Measurements from ENCODE around the gene FOSL2. TPM values are rescaled to one million over a fixed set of nuclear protein-coding genes. Genes with fewer than 3 reads are reported as not detected.
A peak's percentile ranks its signal among the peaks of the same experiment; 100 is the strongest.

FOSL2 gene
- total RNA-seq, 2 donors from 2014 or later = 54.0 to 116 TPM

DNA sequence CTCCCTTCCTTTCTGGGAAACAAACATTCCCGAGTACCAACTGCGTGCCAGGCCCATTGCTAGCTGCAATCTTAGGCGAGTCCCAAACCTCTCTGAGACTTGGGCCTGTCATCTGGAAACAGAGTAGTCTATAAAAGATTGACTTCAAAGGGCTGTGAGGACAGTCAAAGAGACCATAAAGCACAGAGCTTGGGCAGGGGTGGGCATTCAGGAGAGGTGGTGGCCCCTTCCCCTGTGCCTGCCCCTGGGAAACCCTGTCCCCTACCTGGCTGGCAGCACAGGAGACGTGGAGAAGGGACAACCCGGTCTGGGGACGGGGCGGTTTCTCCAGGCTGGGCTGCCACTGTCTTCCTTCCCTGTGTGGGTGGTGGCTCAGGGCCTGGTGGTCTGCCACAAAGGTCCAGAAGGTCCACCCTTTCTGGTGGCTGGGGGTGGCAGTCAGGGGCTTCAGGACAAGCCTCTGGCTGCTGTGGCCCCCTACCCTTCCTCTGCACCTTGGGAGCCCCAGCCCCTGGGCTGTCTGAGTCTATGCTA, 33.9 kb upstream of the FOSL2 start:
- H3K4me1 ChIP-seq = peaks cover 0 to 29% of the 10 kb centered on the region in 2 donors
- H3K27ac ChIP-seq = no peak overlapping the region
- H3K27me3 ChIP-seq = no peaks in the 10 kb centered on the region
- no peak for DNase-seq (ENCODE audit: low spot score)
- H3K4me3 ChIP-seq = no peak overlapping the region
- no peaks in the 10 kb centered on the region for H3K36me3 ChIP-seq
- H3K9me3 ChIP-seq = no peaks in the 10 kb centered on the region
- TF ChIP-seq, protein P1, sequence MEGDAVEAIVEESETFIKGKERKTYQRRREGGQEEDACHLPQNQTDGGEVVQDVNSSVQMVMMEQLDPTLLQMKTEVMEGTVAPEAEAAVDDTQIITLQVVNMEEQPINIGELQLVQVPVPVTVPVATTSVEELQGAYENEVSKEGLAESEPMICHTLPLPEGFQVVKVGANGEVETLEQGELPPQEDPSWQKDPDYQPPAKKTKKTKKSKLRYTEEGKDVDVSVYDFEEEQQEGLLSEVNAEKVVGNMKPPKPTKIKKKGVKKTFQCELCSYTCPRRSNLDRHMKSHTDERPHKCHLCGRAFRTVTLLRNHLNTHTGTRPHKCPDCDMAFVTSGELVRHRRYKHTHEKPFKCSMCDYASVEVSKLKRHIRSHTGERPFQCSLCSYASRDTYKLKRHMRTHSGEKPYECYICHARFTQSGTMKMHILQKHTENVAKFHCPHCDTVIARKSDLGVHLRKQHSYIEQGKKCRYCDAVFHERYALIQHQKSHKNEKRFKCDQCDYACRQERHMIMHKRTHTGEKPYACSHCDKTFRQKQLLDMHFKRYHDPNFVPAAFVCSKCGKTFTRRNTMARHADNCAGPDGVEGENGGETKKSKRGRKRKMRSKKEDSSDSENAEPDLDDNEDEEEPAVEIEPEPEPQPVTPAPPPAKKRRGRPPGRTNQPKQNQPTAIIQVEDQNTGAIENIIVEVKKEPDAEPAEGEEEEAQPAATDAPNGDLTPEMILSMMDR (IDR thresholded peaks at IDR 0.05) = no peak

DNA sequence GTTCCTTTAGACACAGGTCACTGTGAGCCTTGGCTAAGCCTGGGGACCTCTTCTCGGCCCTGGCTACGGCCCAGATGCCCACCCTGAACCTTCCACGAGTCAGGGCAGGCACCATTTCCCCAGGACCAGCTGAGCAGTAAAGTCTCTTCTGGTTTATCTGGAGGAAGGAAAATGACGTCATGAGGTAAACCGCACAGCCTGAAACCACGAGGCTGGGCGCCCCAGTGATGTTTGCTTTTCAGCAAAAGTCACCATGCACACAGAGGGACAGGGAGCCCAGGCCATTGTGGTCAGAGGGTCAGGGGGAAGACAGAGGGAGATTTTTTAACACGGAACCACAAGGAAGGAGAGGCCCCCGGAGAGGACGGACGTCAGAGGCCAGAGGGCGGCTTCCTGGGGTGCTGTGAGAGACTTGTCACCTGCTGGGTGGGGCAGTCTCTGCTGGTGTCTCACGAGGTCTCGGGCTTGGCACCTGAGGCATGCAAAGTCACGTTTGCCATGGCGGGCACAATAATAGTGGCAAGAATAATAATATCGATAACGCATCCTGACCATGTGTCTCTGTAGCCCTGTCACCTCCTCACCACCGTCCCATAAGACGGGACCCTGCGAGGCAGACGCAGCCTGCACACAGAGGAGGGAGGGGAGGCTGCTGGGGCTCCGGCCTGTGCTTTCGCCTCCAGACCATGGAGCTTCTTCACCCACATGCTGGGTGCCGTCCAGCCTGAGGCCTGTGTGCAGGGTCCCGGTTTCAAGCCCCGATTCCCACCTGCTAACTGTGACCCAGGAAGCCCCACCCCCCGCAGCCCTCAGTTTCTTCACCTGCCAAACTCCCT, 33.2 kb upstream of the FOSL2 start:
- Histone ChIP-seq H3K27ac (no peak overlapping the region), H3K4me1 (peaks cover 0 to 29% of the 10 kb centered on the region in 2 donors), H3K27me3 (no peaks in the 10 kb centered on the region), H3K9me3 (no peaks in the 10 kb centered on the region), H3K36me3 (no peaks in the 10 kb centered on the region), H3K4me3 (no peak overlapping the region)
- DNase-seq (ENCODE audit: low spot score) = peak; percentile 74
- TF ChIP-seq, protein P1 (IDR thresholded peaks at IDR 0.05) = no peak

DNA sequence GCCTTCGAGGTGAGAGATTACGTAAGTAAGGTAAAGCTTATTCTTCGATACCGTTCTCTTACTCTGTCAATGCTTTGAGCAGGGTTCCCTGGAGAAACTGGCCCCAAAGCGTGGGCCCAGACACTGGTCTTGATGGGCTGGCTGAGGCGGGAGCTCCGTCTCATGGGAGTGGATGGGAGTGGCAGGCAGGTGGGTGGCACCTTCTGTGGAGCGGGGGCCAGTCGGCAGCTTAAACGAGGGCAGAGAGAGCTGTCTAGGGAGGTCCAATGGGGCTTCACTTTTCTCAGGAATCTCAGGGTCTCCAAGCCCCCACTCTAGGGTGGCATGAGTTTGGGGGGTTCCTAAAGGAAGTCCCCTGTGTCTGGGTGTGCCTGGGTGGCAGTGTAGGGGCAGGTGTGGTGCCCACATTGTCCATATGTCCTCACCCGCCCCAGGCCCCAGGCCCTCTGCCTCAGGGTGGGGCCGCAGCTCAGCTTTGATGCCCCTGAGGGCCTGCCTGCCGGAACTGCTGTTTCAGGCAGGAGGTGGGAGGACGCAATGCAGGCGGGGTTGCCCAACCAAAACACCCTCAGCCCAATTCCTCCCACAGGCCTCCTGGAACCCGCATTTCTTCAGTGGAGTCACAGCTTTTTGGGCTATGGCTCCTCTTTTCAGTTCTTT, 32.5 kb upstream of the FOSL2 start:
- Histone ChIP-seq H3K9me3 (no peaks in the 10 kb centered on the region), H3K4me3 (no peak overlapping the region), H3K27ac (no peak overlapping the region), H3K4me1 (peaks cover 0 to 26% of the 10 kb centered on the region in 2 donors), H3K36me3 (no peaks in the 10 kb centered on the region), H3K27me3 (no peaks in the 10 kb centered on the region)
- TF ChIP-seq, protein P1 (IDR thresholded peaks at IDR 0.05) = no peak
- no peak for DNase-seq (ENCODE audit: low spot score)

DNA sequence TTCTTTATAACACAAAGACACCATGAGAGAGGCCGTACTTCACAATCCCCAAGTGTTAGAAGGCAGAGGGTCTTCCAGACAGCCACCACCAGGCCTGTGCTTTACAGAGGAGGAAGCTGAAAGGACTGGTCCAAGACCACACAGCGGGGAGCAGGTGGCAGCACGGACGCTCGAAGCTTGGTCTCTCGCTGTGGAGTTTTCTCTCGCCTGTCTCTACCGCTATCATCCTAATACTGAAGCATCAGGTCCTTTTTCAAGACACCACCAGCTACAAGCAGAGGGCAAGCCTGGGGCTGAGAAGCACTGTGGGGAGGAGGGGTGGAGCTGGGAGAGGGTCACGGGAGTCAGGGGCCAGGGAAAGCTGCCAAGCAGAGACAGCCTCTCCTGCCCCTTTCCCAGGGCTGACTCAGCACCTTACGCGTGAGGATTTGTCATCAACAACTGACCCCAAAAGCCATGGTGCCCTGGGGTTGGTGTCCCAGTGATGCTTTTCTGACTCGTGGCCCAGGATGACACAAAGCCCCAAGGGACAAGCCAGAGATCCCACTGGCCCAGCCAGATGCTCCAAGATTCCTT, 31.9 kb upstream of the FOSL2 start:
- no peak overlapping the region for H3K27ac ChIP-seq
- TF ChIP-seq, protein P1 (IDR thresholded peaks at IDR 0.05) = no peak
- H3K36me3 ChIP-seq = no peaks in the 10 kb centered on the region
- no peak for DNase-seq (ENCODE audit: low spot score)
- H3K4me3 ChIP-seq = no peak overlapping the region
- H3K9me3 ChIP-seq = no peaks in the 10 kb centered on the region
- peaks cover 0 to 21% of the 10 kb centered on the region in 2 donors for H3K4me1 ChIP-seq
- no peaks in the 10 kb centered on the region for H3K27me3 ChIP-seq

DNA sequence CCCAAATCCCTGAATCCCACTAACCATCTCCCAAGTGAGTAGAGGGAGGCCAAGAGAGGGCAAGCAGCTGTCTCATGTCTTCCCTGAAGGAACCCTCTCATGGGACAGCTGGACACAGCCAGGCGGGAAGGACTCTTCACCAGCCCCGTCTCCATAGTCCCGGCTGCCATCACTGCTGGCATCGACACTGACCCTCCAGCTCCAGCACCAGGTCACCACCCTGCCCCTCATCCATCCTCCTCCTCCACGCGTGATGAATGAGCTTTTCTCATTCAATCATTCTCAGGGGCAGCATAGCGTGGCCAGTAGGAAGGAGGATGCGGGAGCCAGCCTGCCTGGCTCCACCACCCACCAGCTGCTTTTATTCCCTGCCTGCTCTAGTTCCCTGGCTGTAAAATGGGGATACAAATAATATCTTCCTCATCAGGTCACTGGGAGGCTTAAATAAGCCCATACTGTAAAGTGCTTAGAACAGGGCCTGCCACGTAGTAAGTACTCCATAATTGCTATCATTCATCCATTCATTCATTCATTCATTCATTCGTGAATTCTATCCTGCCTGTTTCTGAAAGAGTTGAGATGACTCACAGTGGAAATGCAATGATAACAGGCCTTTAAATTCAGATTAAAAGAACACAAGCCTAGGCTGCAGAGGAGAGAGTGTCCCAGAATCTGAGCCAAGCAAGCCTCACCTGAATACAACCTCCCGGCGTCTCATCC, 30.5 kb upstream of the FOSL2 start:
- no peaks in the 10 kb centered on the region for H3K27me3 ChIP-seq
- peaks cover 0 to 21% of the 10 kb centered on the region in 2 donors for H3K4me1 ChIP-seq
- DNase-seq (ENCODE audit: low spot score) = no peak
- H3K9me3 ChIP-seq = no peaks in the 10 kb centered on the region
- no peak overlapping the region for H3K27ac ChIP-seq
- H3K36me3 ChIP-seq = no peaks in the 10 kb centered on the region
- H3K4me3 ChIP-seq = no peak overlapping the region
- TF ChIP-seq, protein P1 (IDR thresholded peaks at IDR 0.05) = no peak

All from right atrium auricular region (tissue), 2 donors.